Upper lobe of right lung (tissue), 1 donor: ENCODE results near the gene AMER2. TPM values are rescaled to one million over a fixed set of nuclear protein-coding genes. Genes with fewer than 3 reads are reported as not detected.

Experiments
- ATAC-seq: fragments of 200-7000 bp; cut with Tn5 transposase; one replicate; pipeline ENCODE4 v1.9.1; 2020; ENCODE audit warnings: mild to moderate bottlenecking, moderate library complexity
- DNase-seq: peaks from one replicate; pipeline ENCODE4 v3.0.0-alpha.2; 2020
- H3K27ac ChIP-seq: fragments of 200-600 bp; one replicate; pipeline ENCODE4 v1.8.0; 2022
- H3K27me3 ChIP-seq: fragments of 200-600 bp; one replicate; pipeline ENCODE4 v1.8.0; 2022; ENCODE audit warnings: mild to moderate bottlenecking
- H3K36me3 ChIP-seq: fragments of 200-600 bp; one replicate; pipeline ENCODE4 v1.8.0; 2022
- H3K4me1 ChIP-seq: fragments of 200-600 bp; one replicate; pipeline ENCODE4 v1.8.0; 2022
- H3K4me3 ChIP-seq: fragments of 200-600 bp; one replicate; pipeline ENCODE4 v1.8.0; 2022; ENCODE audit warnings: mild to moderate bottlenecking
- H3K9me3 ChIP-seq: fragments of 200-600 bp; one replicate; pipeline ENCODE4 v1.8.0; 2022
- intact Hi-C: fragments of 100-400 bp; cut with DNase I; formaldehyde crosslinking; loops from one replicate; pipeline ENCODE4 v1.11.0; 2022
- total RNA-seq: library from RNA; stranded (reverse); fragmentation: NEBNext Ultra II Directional; extraction: Animal tissue kit (Norgen Biotek cat#: 25700); gene quantifications from one replicate; pipeline ENCODE4 v1.2.1, GENCODE V29; 2021
- TF ChIP-seq, protein P1 (sequence below): fragments of 200-600 bp; IDR thresholded peaks from one replicate; pipeline ENCODE4 v1.8.0; 2022; ENCODE audit warnings: antibody characterized with exemption
- donor health status: DM: no; HTN: yes; CAD: no; lungs with severe emphysema.

The AMER2 gene
- total RNA-seq, 1 donor from 2014 or later: not detected

DNA sequence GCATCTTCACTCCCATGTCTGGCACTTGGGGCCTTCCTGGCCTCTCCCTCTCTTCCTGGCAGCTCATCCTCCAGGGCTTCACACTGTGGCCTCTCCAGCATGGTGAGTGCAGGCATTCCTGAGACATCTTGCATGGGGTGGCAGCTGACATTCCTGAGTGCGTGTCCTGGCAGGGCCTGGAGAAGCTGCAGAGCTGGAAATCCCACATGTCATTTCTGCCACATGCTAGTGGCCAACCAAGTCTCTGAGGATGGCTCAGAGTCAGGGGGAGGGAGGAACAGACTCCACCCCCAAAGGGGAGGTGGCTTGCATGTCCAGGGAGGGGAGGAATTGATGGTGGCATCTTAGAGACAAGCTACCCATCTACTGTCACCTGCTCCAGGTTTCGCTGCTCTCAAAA lies 41.6 kb upstream of the AMER2 start:
- ATAC-seq: no peak
- TF ChIP-seq, protein P1, sequence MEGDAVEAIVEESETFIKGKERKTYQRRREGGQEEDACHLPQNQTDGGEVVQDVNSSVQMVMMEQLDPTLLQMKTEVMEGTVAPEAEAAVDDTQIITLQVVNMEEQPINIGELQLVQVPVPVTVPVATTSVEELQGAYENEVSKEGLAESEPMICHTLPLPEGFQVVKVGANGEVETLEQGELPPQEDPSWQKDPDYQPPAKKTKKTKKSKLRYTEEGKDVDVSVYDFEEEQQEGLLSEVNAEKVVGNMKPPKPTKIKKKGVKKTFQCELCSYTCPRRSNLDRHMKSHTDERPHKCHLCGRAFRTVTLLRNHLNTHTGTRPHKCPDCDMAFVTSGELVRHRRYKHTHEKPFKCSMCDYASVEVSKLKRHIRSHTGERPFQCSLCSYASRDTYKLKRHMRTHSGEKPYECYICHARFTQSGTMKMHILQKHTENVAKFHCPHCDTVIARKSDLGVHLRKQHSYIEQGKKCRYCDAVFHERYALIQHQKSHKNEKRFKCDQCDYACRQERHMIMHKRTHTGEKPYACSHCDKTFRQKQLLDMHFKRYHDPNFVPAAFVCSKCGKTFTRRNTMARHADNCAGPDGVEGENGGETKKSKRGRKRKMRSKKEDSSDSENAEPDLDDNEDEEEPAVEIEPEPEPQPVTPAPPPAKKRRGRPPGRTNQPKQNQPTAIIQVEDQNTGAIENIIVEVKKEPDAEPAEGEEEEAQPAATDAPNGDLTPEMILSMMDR: no peak

DNA sequence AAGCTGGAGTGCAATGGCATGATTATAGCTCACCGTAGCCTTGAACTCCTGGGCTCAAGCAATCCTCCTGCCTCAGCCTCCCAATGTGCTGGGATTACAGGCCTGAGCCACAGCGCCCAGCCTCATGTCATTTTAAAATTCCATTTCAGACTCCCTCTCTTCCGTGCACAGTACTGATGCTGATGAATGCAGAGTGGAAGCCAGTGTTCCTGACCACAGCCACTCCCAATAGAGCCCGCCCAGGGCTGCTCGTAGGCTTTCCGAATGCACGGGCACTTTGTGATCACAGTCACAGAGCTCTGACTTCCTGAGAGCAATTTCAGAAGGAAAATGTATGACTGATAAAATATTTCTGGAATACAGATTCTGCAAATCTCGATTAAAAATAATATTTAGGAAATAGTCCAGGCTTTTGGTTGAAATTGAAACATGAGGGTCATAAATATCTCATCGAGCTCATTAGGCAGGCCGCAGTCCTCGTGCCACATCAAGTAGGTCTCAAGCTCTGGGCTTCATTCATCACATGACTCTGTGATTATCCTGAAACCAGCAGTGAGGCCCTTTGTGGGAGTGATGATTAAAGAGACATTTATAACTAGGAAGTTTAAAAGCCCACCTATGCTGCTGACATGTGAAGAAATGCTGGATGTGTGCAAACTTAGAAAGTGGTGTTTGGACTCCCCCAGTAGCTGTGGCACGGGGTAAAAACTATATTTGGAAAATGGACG lies 38.9 kb upstream of the AMER2 start:
- H3K36me3 ChIP-seq: no peaks in the 10 kb centered on the region
- no peak overlapping the region for H3K4me3 ChIP-seq
- no peaks in the 10 kb centered on the region for H3K27me3 ChIP-seq
- intact Hi-C loops: no loop called here
- no peak overlapping the region for H3K27ac ChIP-seq
- H3K4me1 ChIP-seq: no peaks in the 10 kb centered on the region
- ATAC-seq (no peak), DNase-seq (no peak)
- H3K9me3 ChIP-seq: no peaks in the 10 kb centered on the region
- TF ChIP-seq, protein P1: no peak

More for the DNA sequence above, 41.6 kb upstream of the AMER2 start:
- Histone ChIP-seq H3K9me3 (no peaks in the 10 kb centered on the region), H3K27me3 (no peaks in the 10 kb centered on the region), H3K4me1 (no peaks in the 10 kb centered on the region), H3K27ac (no peak overlapping the region), H3K4me3 (no peak overlapping the region), H3K36me3 (no peaks in the 10 kb centered on the region)
- intact Hi-C loops: no loop called here
- DNase-seq: no peak

DNA sequence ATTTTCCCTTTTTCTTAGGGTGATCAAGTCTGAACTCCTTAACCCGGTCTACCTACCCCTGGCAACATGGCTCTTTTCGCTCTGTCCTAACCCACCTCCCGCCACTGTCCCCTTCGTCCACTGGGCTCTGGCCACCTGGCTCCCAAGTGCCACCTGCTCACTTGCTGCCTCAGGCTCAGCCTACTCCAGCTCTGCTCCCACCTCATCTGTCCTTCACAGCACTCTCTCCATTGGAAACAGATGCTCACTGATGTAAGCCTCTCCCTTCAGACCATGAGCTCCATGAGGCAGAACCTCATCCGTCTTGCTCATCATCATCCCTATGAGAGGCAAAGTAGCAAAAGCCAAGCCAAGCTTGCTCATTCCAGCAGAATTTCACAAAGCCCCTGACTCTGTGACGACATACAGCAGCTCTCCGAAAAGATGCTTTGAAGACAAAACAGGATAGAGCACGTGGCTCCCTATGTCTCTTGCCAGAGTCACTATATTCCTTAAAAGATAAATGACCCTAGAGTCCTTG lies 35.3 kb upstream of the AMER2 start:
- Histone ChIP-seq H3K27me3 (no peaks in the 10 kb centered on the region), H3K9me3 (no peaks in the 10 kb centered on the region), H3K4me3 (no peak overlapping the region), H3K36me3 (no peaks in the 10 kb centered on the region), H3K4me1 (no peaks in the 10 kb centered on the region), H3K27ac (no peak overlapping the region)
- no peak for ATAC-seq
- TF ChIP-seq, protein P1: no peak
- no peak for DNase-seq
- intact Hi-C loops: no loop called here

DNA sequence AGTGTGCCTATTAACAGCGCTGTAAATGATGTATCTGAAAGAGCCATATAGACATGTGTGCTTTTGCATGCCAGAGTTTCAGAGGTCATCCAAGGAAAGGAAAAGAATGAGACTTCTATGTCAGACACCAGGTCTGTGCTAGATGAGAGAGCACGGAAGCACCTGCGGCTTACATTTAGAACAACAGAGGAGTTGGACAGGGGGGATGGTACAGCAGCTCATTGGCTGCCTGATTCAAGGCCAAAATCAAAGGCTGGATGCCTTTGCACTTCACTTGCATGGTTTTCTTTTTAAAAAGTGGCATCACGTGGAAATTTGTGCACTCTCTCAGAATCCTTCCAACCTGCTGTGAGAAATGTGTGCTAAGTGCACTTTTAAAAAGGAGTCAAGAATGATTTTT lies 32.8 kb upstream of the AMER2 start:
- H3K4me3 ChIP-seq: no peak overlapping the region
- no peaks in the 10 kb centered on the region for H3K36me3 ChIP-seq
- no peaks in the 10 kb centered on the region for H3K4me1 ChIP-seq
- no peak for ATAC-seq
- no peak for DNase-seq
- TF ChIP-seq, protein P1: no peak
- H3K9me3 ChIP-seq: no peaks in the 10 kb centered on the region
- intact Hi-C loops: no loop called here
- no peaks in the 10 kb centered on the region for H3K27me3 ChIP-seq
- H3K27ac ChIP-seq: no peak overlapping the region

DNA sequence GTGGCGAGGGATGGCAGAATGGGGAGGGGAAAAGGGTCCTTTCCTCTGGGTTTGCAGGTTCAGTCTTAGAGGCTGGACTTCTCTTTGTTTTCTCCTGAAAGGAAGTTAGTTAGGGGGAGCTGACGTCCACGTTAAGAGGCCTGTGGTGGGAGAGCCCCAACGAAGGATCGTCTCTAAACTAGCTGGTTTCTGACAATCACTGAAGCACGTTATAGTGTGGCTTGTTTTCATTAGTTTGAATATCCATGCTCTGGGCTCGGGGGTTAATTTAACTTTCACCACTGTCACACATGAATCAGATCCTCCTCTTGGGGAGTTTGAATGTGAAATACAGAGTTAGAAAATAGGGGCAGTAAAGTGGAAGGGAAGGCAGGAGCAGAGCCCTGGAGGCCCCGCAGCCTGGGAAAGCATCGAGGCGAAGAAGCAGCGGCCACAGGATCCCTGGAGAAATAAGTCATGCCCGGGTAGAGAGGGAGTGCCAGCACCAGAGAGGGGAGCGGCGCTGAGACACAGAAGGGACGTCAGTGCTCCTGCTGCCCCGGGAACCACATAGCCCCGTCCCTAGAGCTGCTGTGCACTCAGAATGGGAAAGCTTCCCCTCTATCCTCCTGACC lies 31.1 kb upstream of the AMER2 start:
- Histone ChIP-seq H3K4me3 (no peak overlapping the region), H3K27me3 (no peaks in the 10 kb centered on the region), H3K27ac (no peak overlapping the region), H3K36me3 (no peaks in the 10 kb centered on the region), H3K4me1 (no peaks in the 10 kb centered on the region), H3K9me3 (no peaks in the 10 kb centered on the region)
- DNase-seq (no peak), ATAC-seq (no peak)
- TF ChIP-seq, protein P1: no peak
- intact Hi-C loops: no loop called here
